IgD-negative memory B cell (primary cell): Measurements from ENCODE around the gene ZBTB7C. TPM values are rescaled to one million over a fixed set of nuclear protein-coding genes. Genes with fewer than 3 reads are reported as not detected.

Source experiments
- H3K27ac Mint-ChIP-seq, 3 donors: one replicate each; pipeline ENCODE4 v1.8.0; 2020 to 2022; ENCODE audit warnings: mild to moderate bottlenecking in 3 of 3, mixed read lengths in 3 of 3, moderate library complexity in 1 of 3
- H3K27me3 Mint-ChIP-seq: one replicate; pipeline ENCODE4 v1.8.0; 2021; ENCODE audit warnings: mixed read lengths
- H3K36me3 Mint-ChIP-seq: one replicate; pipeline ENCODE4 v1.8.0; 2020; ENCODE audit warnings: mild to moderate bottlenecking, mixed read lengths
- H3K4me1 Mint-ChIP-seq, 3 donors: one replicate each; pipeline ENCODE4 v1.8.0; 2020 to 2022; ENCODE audit warnings: mixed read lengths in 3 of 3, mild to moderate bottlenecking in 1 of 3
- H3K4me3 Mint-ChIP-seq, 4 donors: one replicate each; pipeline ENCODE4 v1.8.0; 2020 to 2022; ENCODE audit warnings: mild to moderate bottlenecking in 4 of 4, mixed read lengths in 4 of 4, moderate library complexity in 3 of 4
- H3K9me3 Mint-ChIP-seq, 3 donors: one replicate each; pipeline ENCODE4 v1.8.0; 2020 to 2021; ENCODE audit warnings: mixed read lengths in 3 of 3, mild to moderate bottlenecking in 1 of 3
- polyA plus RNA-seq: library from polyadenylated mRNA; unstranded; fragments of 300-500 nt; fragmentation: Illumina TruSeq; gene quantifications from one replicate; pipeline ENCODE4 v1.2.3, GENCODE V29; 2021

ZBTB7C gene
- polyA plus RNA-seq, 1 donor from 2014 or later, result not detected

DNA sequence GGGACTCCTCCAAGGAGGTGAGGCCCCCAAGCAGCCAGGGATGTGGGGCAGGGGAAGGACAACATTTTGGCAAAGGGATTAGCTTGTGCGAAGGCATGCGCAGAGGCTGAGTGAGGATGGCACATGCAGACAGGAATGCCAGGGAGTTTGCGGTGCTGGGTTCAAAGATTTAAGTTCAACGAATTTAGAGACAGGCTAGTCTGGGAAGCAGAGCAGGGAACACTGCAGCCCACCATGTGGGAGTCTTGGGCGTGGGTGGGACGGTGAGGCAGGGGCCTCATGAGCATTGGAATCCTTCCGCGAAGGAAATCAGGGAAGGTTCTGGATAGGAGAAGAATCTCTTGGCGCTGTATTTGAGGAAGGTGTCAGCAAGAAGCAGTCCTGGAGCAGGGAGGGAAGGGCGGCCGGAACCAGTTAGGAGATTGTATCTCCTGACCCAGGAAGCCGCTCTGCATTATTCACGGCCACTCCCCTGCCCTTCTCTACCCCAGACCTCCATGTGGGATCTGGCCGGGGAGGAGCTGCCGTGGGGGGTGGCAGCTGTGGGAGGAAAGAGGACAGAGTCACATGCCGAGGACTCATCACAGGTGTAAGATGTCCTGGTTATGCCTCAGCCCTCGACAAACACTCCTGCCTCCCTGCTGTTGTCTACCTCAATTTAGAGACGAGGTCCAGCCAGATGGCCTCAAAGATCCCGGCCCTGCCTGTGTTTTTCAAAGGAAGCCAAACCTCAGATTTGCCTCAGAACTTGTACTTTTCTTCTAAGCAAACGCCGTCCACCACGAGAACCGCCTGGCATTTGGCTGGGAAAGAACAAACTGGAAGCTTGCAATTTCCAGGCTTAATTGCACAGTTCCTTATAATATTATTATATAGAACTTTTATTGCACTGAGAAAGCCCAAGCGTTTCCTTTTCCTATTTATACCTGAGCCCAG is 355.0 kb downstream of the ZBTB7C start:
- no peak overlapping the region for H3K4me3 Mint-ChIP-seq
- peaks cover 0 to 3% (median 0%) of the 10 kb centered on the region in 3 donors for H3K4me1 Mint-ChIP-seq
- peaks cover 0 to 4% (median 0%) of the 10 kb centered on the region in 3 donors for H3K9me3 Mint-ChIP-seq
- H3K27me3 Mint-ChIP-seq, result peaks cover 14% of the 10 kb centered on the region
- no peaks in the 10 kb centered on the region for H3K36me3 Mint-ChIP-seq
- H3K27ac Mint-ChIP-seq, result no peak overlapping the region

GRCh38 chr18:48052842-48053241 is 356.3 kb downstream of the ZBTB7C start:
- no peak overlapping the region for H3K4me3 Mint-ChIP-seq
- no peak overlapping the region for H3K27ac Mint-ChIP-seq
- H3K4me1 Mint-ChIP-seq, result peaks cover 0 to 3% (median 0%) of the 10 kb centered on the region in 3 donors
- H3K9me3 Mint-ChIP-seq, result peaks cover 0 to 4% (median 0%) of the 10 kb centered on the region in 3 donors
- no peaks in the 10 kb centered on the region for H3K36me3 Mint-ChIP-seq
- peaks cover 14% of the 10 kb centered on the region for H3K27me3 Mint-ChIP-seq

DNA sequence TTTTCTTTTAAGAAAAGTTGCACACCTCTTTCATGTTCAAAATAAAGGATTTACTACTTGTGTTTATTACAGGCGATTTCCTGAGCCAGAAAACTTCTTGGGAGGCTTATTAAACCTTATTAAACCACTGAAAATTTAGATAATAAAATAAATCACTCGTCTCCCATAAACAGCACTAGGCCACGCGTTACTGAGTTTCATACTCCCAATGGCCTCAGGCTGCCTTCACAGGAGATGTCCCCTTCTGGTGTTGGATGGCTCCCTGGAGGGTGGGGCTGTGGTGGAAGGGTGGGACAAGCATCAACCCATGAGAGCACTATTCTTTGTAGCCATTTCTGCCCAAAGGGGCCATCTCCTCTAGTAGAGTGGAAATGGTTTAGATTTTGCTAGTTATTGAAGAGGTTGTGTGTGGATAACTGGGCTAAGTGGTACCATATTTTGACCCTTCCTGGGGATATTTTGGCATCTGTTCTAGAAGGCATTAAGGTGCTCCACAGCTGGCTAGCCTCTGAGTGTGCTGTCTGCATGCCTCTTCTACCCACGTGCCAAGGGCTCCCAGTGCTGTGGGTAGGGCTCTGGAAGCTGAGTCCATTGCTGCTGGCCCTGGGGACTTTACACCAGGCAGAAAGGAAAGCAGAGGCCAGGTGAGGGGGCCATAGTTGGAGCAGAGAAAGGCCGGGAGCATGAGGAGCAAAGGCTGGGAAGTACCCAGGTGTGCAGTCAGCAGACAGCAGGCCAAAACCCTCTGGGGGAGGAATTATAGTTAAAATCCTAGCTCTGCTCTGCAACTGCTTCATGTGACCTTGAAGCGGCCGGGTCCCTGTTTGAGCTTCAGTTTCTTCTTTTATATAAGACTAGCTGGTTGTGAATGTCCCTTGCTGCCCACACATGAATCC is 357.0 kb downstream of the ZBTB7C start:
- Mint-ChIP-seq H3K36me3 (no peaks in the 10 kb centered on the region), H3K4me1 (peaks cover 0 to 3% (median 0%) of the 10 kb centered on the region in 3 donors), H3K27ac (no peak overlapping the region), H3K9me3 (peaks cover 0 to 2% (median 0%) of the 10 kb centered on the region in 3 donors), H3K4me3 (no peak overlapping the region), H3K27me3 (peaks cover 14% of the 10 kb centered on the region)

- Mint-ChIP-seq H3K27me3 (peaks cover 12% of the 10 kb centered on the region), H3K36me3 (no peaks in the 10 kb centered on the region), H3K27ac (no peak overlapping the region), H3K4me1 (peaks cover 0 to 3% (median 0%) of the 10 kb centered on the region in 3 donors), H3K9me3 (peaks cover 0 to 3% (median 3%) of the 10 kb centered on the region in 3 donors), H3K4me3 (no peak overlapping the region)
Observed at GRCh38 chr18:48050176-48050575, 359.0 kb downstream of the ZBTB7C start.

GRCh38 chr18:48049757-48050156 is 359.4 kb downstream of the ZBTB7C start:
- Mint-ChIP-seq H3K4me1 (peaks cover 0 to 3% (median 0%) of the 10 kb centered on the region in 3 donors), H3K27ac (no peak overlapping the region), H3K36me3 (no peaks in the 10 kb centered on the region), H3K27me3 (peaks cover 11% of the 10 kb centered on the region), H3K9me3 (peaks cover 0 to 3% (median 3%) of the 10 kb centered on the region in 3 donors), H3K4me3 (no peak overlapping the region)

- Mint-ChIP-seq H3K27ac (no peak overlapping the region), H3K36me3 (no peaks in the 10 kb centered on the region), H3K9me3 (peaks cover 3 to 6% (median 4%) of the 10 kb centered on the region in 3 donors), H3K27me3 (peaks cover 8% of the 10 kb centered on the region), H3K4me1 (no peaks in the 10 kb centered on the region), H3K4me3 (no peak overlapping the region)
Observed at GRCh38 chr18:48048251-48048650, 360.9 kb downstream of the ZBTB7C start.

- peaks cover 3% of the 10 kb centered on the region for H3K27me3 Mint-ChIP-seq
- no peak overlapping the region for H3K27ac Mint-ChIP-seq
- H3K36me3 Mint-ChIP-seq, result no peaks in the 10 kb centered on the region
- peaks cover 4 to 8% (median 6%) of the 10 kb centered on the region in 3 donors for H3K9me3 Mint-ChIP-seq
- no peaks in the 10 kb centered on the region for H3K4me1 Mint-ChIP-seq
- no peak overlapping the region for H3K4me3 Mint-ChIP-seq
Observed at GRCh38 chr18:48046843-48047242, 362.3 kb downstream of the ZBTB7C start.

DNA sequence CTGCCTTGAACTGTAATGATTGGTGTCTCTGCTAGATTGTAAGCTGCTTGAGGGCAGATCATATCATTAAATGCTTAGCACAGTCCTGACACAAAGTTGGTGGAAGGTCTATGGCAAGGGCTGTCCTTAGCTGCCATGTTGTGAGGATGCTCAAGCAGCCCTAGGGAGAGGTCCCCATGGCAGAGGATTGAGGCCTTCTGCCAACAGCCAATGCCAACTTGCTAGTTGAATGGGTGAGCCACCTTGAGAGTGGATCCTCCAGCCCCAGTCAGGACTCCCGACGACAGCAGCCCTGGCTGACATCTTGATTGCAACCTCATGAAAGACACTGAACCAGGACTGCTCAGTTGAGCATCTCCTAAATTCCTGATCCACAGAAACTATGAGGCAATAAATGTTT is 363.4 kb downstream of the ZBTB7C start:
- Mint-ChIP-seq H3K4me3 (no peak overlapping the region), H3K27me3 (peaks cover 3% of the 10 kb centered on the region), H3K36me3 (no peaks in the 10 kb centered on the region), H3K4me1 (no peaks in the 10 kb centered on the region), H3K9me3 (peaks cover 4 to 8% (median 6%) of the 10 kb centered on the region in 3 donors), H3K27ac (no peak overlapping the region)

- no peak overlapping the region for H3K27ac Mint-ChIP-seq
- peaks cover 4 to 8% (median 6%) of the 10 kb centered on the region in 3 donors for H3K9me3 Mint-ChIP-seq
- no peak overlapping the region for H3K4me3 Mint-ChIP-seq
- peaks cover 3% of the 10 kb centered on the region for H3K27me3 Mint-ChIP-seq
- no peaks in the 10 kb centered on the region for H3K36me3 Mint-ChIP-seq
- no peaks in the 10 kb centered on the region for H3K4me1 Mint-ChIP-seq
Observed at GRCh38 chr18:48044944-48045343, 364.2 kb downstream of the ZBTB7C start.

GRCh38 chr18:48043166-48043565 is 366.0 kb downstream of the ZBTB7C start:
- Mint-ChIP-seq H3K27ac (no peak overlapping the region), H3K4me3 (no peak overlapping the region), H3K36me3 (no peaks in the 10 kb centered on the region), H3K4me1 (no peaks in the 10 kb centered on the region), H3K27me3 (no peaks in the 10 kb centered on the region), H3K9me3 (peaks cover 4 to 8% (median 6%) of the 10 kb centered on the region in 3 donors)

DNA sequence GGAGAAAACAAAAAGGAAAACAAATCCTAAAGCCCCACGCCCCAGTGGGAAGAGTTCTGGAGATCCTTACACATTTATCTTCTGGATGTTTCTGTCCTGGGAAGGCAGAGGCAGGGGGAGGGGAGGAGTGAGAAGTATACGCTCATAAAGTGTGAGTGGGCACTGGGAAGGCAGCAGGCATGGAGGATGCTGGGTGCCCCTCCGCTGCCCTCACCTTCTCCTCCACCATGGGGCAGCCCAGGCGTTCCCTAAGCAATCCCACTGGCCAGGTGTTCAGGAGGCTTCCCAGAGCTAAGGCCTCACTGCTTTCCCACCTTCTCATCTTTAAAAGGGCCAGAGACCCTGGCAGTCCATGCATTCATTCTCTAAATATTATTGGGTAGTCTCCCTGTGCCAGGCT is 366.8 kb downstream of the ZBTB7C start:
- Mint-ChIP-seq H3K36me3 (no peaks in the 10 kb centered on the region), H3K27ac (no peak overlapping the region), H3K4me3 (no peak overlapping the region), H3K4me1 (no peaks in the 10 kb centered on the region), H3K27me3 (no peaks in the 10 kb centered on the region), H3K9me3 (peaks cover 4 to 8% (median 6%) of the 10 kb centered on the region in 3 donors)

GRCh38 chr18:48040457-48041110 is 368.6 kb downstream of the ZBTB7C start:
- Mint-ChIP-seq H3K27me3 (no peaks in the 10 kb centered on the region), H3K27ac (no peak overlapping the region)

GRCh38 chr18:48039769-48040215 is 369.4 kb downstream of the ZBTB7C start:
- Mint-ChIP-seq H3K4me1 (no peaks in the 10 kb centered on the region), H3K36me3 (no peaks in the 10 kb centered on the region), H3K4me3 (no peak overlapping the region), H3K27ac (no peak overlapping the region), H3K27me3 (no peaks in the 10 kb centered on the region), H3K9me3 (peaks cover 3 to 5% (median 4%) of the 10 kb centered on the region in 3 donors)

More at GRCh38 chr18:48040457-48041110, 368.6 kb downstream of the ZBTB7C start:
- Mint-ChIP-seq H3K36me3 (no peaks in the 10 kb centered on the region), H3K4me1 (no peaks in the 10 kb centered on the region), H3K9me3 (peaks cover 4 to 7% (median 5%) of the 10 kb centered on the region in 3 donors), H3K4me3 (no peak overlapping the region)

- no peak overlapping the region for H3K27ac Mint-ChIP-seq
- H3K9me3 Mint-ChIP-seq, result peaks cover 3 to 5% (median 3%) of the 10 kb centered on the region in 3 donors
- no peak overlapping the region for H3K4me3 Mint-ChIP-seq
- H3K4me1 Mint-ChIP-seq, result no peaks in the 10 kb centered on the region
- H3K36me3 Mint-ChIP-seq, result no peaks in the 10 kb centered on the region
- H3K27me3 Mint-ChIP-seq, result no peaks in the 10 kb centered on the region
Observed at GRCh38 chr18:48038636-48039035, 370.5 kb downstream of the ZBTB7C start.
